Esophagus squamous epithelium (tissue), 5 donors: ENCODE measurements around the gene DUSP10. TPM values are rescaled to one million over a fixed set of nuclear protein-coding genes. Genes with fewer than 3 reads are reported as not detected.

ENCODE experiments used
- DNase-seq: peaks from one replicate; lab custom pipeline; 2025; lab: John Stamatoyannopoulos, UW
- H3K27ac ChIP-seq, 4 donors: fragments of 200-600 bp; sonication (generic); one replicate each; pipeline ENCODE4 v1.5.1; 2016 to 2019; ENCODE audit warnings: mild to moderate bottlenecking in 1 of 4
- H3K27me3 ChIP-seq, 4 donors: fragments of 200-600 bp; sonication (generic); 1 replicate in 3 of 4; 2 replicates in 1 of 4; pipeline versions ENCODE4 v1.5.1 to v1.6.0; 2017 to 2021; ENCODE audit warnings: antibody characterized with exemption in 1 of 4
- H3K36me3 ChIP-seq, 3 donors: fragments of 200-600 bp; sonication (generic); one replicate each; pipeline ENCODE4 v1.5.1; 2016 to 2019
- H3K4me1 ChIP-seq, 3 donors: fragments of 200-600 bp; sonication (generic); one replicate each; pipeline ENCODE4 v1.5.1; 2017 to 2019
- H3K4me3 ChIP-seq, 4 donors: fragments of 200-600 bp; sonication (generic); 1 replicate in 3 of 4; 2 replicates in 1 of 4; pipeline ENCODE4 v1.5.1; 2016 to 2019; ENCODE audit warnings: mild to moderate bottlenecking in 2 of 4, moderate library complexity in 1 of 4
- H3K9me3 ChIP-seq, 3 donors: fragments of 200-600 bp; sonication (generic); one replicate each; pipeline ENCODE4 v1.5.1; 2016 to 2019
- CTCF ChIP-seq, 6 experiments: fragments of 450-650 bp in 4 of 6; fragments of 200-600 bp in 2 of 6; sonication (generic) in 2 of 6; IDR thresholded peaks; one replicate each; pipeline ENCODE4 v1.5.1; 2016 to 2019; ENCODE audit warnings: antibody characterized with exemption in 6 of 6, mild to moderate bottlenecking in 4 of 6, moderate library complexity in 4 of 6
- POLR2A ChIP-seq, 4 donors: fragments of 450-650 bp; IDR thresholded peaks; one replicate each; pipeline ENCODE4 v1.6.1; 2017; ENCODE audit warnings: antibody characterized with exemption in 4 of 4, mild to moderate bottlenecking in 4 of 4, moderate library complexity in 3 of 4
- WGBS, 2 donors: methylation state at CpG; one replicate each; pipeline ENCODE4 v1.1.5; 2018; 5-methylcytosine and 5-hydroxymethylcytosine counted together
- intact Hi-C: fragments of 100-400 bp; cut with DNase I; formaldehyde crosslinking; loops from one replicate; pipeline ENCODE4 v1.15.0; 2022
- total RNA-seq, 4 donors: library from RNA; depleted of rRNA; stranded (reverse); fragments of >200 nt; gene quantifications; one replicate each; pipeline ENCODE4 v1.1.0, GENCODE V29; 2016
- donor health status: DM: yes; HTN: yes; CAD: no.

DUSP10 gene
- total RNA-seq, 4 donors from 2014 or later: 1.4 to 7.4 (median 4.9) TPM

- WGBS, 2 donors: 83 to 86% methylated on average over 2 to 3 of the region's 3 CpGs
- TF ChIP-seq CTCF (IDR thresholded peaks at IDR 0.05): no peak
- no peak for TF ChIP-seq POLR2A (IDR thresholded peaks at IDR 0.05)
- H3K36me3 ChIP-seq: no peaks in the 10 kb centered on the region
- DNase-seq: no peak
- H3K4me3 ChIP-seq: no peak overlapping the region
- no peaks in the 10 kb centered on the region for H3K27me3 ChIP-seq
- intact Hi-C loops: no loop called here
- H3K4me1 ChIP-seq: peaks cover 0 to 8% (median 7%) of the 10 kb centered on the region in 3 donors
- no peak overlapping the region for H3K27ac ChIP-seq
- H3K9me3 ChIP-seq: no peaks in the 10 kb centered on the region
These were observed 74.4 kb downstream of the DUSP10 start for GRCh38 chr1:221667504-221667903.

GRCh38 chr1:221664253-221664652 lies 77.6 kb downstream of the DUSP10 start:
- H3K27me3 ChIP-seq: no peaks in the 10 kb centered on the region
- WGBS, 2 donors: 11 to 78% methylated on average over 1 of the region's 1 CpG
- H3K36me3 ChIP-seq: no peaks in the 10 kb centered on the region
- H3K4me1 ChIP-seq: peaks cover 0 to 8% (median 7%) of the 10 kb centered on the region in 3 donors
- no peak for TF ChIP-seq CTCF (IDR thresholded peaks at IDR 0.05)
- TF ChIP-seq POLR2A (IDR thresholded peaks at IDR 0.05): no peak
- no peak for DNase-seq
- no peak overlapping the region for H3K4me3 ChIP-seq
- H3K27ac ChIP-seq: no peak overlapping the region
- H3K9me3 ChIP-seq: no peaks in the 10 kb centered on the region
- intact Hi-C loops: no loop called here

GRCh38 chr1:221663321-221663720 lies 78.6 kb downstream of the DUSP10 start:
- Histone ChIP-seq H3K27ac (no peak overlapping the region), H3K4me3 (no peak overlapping the region), H3K27me3 (no peaks in the 10 kb centered on the region), H3K9me3 (no peaks in the 10 kb centered on the region), H3K4me1 (peaks cover 0 to 8% (median 7%) of the 10 kb centered on the region in 3 donors), H3K36me3 (no peaks in the 10 kb centered on the region)
- TF ChIP-seq POLR2A (IDR thresholded peaks at IDR 0.05): no peak
- TF ChIP-seq CTCF (IDR thresholded peaks at IDR 0.05): no peak
- intact Hi-C loops: no loop called here
- no peak for DNase-seq

- H3K27ac ChIP-seq: no peak overlapping the region
- TF ChIP-seq POLR2A (IDR thresholded peaks at IDR 0.05): no peak
- TF ChIP-seq CTCF (IDR thresholded peaks at IDR 0.05): no peak
- H3K9me3 ChIP-seq: no peaks in the 10 kb centered on the region
- no peaks in the 10 kb centered on the region for H3K36me3 ChIP-seq
- DNase-seq: no peak
- H3K4me3 ChIP-seq: no peak overlapping the region
- intact Hi-C loops: no loop called here
- 74 to 84% methylated on average over 8 of the region's 8 CpGs for WGBS, 2 donors
- no peaks in the 10 kb centered on the region for H3K27me3 ChIP-seq
- H3K4me1 ChIP-seq: no peaks in the 10 kb centered on the region
These were observed 86.1 kb downstream of the DUSP10 start for GRCh38 chr1:221655766-221656305.
